Activated CD4-positive, alpha-beta T cell treated with anti-CD3 and anti-CD28 coated beads for 48 hours (primary cell): ENCODE measurements around the gene ANKRD55.
"Not testable (repeated sequence)": the region's sequence is repeated elsewhere in the genome, so short reads cannot be mapped to it uniquely, and the experiment has no call there.

Source experiments
- DNase-seq: peaks from one replicate; pipeline ENCODE4 v3.0.0-alpha.2; 2020

ANKRD55 gene

DNA sequence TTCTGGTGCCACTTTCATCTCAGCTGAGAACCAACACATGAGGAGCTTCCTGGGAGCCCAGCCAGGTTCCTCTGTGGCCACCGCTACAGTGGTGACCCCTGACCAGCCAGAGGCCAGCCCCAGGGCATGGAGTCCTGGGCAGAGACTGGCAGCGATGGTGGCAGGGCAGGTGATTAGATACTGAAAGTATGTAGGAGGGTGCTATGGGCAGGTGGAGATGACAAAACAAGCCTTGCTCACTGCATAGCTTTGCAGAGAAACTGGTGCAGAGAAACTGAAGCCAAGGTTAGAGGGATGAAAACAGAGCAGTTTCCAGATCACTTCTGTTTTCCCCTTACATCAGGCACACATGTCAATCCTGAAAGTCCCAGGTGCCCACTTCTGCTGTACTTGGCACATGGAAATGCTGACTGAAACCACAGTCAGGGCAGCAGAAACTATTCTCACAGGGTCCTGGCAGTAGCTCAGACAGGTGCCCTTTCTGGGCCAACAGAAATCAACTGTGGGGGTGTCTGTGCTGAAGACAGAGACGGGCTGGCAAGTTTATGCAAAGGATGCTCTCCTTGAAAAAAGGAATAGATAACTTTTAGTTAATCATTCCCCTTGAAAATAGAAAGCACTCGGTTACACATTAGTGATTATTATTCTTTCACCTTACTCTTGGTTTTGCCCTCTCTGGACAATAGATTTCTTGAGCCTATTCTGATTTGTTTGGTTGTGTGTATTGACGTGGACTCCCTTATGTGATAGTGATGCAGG, 90.3 kb downstream of the ANKRD55 start:
- DNase-seq, result no peak

DNA sequence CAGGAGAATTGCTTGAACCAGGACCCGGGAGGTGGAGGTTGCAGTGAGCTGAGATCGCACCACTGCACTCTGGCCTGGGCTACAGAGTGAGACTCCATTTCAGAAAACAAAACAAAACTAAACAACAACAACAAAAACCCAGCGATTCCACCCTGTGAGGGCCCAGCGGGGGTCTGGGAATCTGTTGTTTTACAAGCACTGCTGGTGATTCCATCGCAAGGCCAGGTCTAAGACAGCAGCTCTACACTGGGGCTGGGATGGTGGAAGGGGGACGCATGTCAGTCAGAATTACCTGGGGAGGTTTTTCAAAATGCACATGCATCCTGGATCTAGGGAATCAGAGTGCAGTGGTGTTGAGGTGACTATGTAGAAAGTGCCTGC, 90.9 kb downstream of the ANKRD55 start:
- no peak for DNase-seq

DNA sequence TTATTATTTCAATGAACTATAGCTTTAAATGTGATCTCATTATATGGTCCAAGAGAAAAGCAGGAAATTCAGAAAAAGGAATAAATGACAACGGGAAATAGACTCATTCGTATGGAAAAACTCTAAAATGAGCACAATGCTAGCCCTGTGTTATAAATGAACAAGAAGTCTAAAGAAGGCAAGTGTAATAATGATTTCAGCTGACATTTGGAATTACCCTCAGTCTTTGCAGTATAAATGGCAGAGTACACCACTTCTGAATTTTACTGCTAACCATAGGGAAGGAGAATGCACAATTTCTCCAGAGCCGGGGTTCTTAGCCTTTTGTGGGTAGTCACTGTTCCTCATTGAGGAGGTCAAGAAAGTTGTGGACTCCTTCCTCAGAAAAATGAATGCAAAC, 93.1 kb downstream of the ANKRD55 start:
- DNase-seq, result no peak

DNA sequence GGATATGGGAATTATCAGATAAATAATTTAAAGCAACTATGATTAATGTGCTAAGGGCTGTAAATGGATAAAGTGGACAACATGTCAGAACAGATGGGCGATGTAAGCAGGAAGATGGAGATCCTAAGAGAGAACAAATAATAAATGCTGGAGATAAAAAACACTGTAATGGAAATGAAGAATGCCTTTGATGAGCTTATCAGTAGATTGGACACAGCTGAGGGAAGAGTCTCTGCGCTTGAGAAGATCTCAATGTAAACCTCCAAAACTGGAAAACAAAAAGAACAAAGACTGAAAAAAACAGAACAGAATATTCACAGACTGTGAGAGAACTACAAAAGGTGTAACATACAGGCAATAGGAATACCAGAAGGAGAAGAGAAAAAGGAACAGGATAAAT, 102.5 kb downstream of the ANKRD55 start:
- DNase-seq, result no peak

DNA sequence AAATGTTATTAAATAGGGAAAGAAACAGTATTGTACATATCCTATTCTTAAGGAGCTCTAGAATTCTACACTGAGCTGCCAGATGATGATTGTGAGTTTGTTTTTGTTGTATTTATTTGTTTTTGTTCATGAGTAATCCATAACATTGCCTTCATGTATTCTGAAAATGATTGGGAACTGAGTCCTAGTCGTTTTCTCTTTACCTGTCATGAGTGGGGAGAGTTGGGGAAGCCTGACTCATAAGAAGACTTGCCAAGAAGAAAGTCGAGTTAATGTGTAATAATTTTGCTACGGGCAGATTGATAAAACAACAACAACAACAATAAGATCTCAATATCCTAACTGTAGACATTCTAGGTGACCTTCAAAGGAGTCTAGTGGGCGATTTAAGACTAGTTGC, 103.8 kb downstream of the ANKRD55 start:
- no peak for DNase-seq

DNA sequence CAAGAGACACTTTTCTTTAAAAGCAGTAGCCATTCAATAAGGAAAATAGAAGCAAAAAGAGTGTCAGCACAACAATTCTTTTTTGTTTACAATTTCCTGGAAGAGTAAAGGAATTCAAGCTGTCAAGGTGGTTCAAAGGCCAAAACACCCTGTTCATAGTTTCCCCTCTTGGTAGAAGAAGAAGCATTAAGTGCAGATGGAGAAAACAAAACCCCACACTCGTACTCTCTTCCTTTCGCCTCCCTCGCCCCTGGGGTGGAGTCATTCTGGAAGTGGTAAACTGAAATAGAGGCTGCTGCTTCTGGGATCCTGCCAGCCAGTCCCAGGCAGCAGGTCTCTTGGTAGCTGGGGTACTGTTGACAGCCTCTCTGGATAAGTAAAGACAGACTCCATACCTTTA, 105.0 kb downstream of the ANKRD55 start:
- peak; percentile 58 for DNase-seq

DNA sequence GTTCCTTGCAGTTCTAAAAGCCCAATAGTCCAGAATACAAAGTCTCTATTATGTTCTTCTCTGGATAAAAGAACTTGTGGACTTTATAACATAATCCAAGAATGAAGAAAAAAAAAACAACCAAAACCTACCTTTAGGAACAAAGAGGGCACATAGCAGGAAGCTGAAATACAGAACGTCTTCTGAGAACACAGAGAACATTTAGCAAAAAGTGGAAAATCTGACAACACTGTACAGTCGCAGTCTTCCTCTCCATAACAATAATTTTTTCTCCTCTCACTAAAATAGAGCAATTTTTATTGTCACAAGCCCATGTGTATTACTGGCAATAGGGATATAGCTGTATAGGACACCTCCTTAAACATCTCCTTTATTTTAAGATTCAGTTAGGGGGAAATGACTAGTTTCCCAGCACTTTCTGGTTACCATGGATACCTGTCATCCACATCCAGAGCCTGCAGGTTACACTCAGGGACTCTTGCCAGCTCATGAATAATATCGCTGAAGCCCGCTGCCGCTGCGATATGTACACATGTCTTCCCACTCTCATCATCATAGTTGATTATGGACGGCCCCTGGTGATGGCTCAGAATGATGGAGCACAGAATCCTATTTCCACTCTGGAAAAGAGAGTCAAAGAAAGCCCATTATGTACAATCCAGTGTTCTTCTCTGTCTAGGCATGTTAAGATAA, 106.5 kb downstream of the ANKRD55 start:
- peak; percentile 49 for DNase-seq

DNA sequence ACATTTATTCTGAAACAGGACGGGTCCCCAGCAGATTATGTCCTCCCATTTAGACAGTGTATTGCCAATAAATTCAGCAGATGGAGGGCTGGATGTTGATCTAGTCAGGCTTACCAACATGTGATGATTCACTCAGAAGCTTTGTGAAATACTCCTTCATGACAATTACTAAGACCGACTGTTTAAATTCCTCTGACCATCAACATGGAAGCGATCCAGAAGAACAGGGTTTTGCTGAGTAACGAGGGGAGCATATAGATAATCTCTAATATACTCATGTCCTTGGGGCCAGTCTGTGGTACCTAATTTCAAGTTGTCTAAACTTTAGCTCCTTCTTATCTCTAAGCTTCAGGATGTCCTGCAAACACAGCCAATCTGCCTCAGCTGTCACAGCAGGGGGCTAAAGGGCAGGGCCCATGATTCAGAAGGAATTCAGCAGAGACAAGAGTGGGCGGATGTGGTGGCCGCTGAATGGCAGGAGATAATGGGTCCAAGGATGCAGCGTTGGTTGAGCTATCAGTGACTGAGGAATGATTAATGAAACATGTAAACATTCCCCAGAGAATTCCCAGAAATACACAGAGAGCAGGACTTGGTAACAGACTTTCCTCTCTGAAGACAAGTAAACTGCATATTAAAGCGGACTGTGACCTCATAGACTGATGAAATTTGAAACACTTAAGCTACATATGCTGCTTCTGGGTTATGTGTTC, 109.4 kb downstream of the ANKRD55 start:
- no peak for DNase-seq

DNA sequence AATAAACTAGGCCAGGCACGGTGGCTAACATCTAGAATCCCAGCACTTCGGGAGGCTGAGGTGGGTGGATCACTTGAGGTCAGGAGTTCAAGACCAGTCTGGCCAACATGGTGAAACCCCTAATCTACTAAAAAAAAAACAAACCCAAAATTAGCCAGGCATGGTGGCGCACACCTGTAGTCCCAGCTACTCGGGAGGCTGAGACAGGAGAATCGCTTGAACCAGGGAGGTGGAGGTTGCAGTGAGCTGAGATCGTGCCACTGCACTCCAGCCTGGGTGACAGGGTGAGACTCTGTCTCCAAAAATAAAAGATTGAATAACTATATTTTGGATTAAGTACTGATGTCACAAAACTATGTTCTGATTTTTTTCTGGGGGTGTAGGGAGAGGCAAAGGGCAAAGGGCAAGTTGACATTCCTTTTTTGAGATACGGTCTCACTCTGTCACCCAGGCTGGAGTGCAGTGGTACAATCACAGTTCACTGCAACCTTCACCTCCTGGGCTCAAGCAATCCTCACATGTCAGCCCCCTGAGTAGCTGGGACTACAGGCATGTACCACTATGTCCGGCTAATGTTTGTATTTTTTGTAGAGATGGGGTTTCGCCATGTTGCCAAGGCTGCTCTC, 110.7 kb downstream of the ANKRD55 start:
- not testable (repeated sequence) for DNase-seq

DNA sequence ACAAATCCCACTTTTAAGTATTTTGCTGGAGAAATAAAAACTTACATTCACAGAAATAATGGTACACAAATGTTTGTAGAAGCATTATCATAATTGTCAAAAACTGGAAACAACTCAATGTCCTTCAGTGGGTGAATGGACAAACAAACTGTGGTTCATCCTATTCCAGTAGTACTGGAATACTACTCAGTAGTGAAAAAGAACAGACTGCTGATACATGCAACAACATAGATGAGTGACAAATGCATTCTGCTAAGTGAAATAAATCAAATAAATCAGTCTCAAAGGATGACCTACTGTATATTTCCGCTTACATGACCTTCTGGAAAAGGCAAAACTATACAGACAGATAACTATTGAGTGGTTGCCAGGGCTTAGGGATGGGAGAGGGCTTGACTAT, 114.1 kb downstream of the ANKRD55 start:
- DNase-seq, result no peak

DNA sequence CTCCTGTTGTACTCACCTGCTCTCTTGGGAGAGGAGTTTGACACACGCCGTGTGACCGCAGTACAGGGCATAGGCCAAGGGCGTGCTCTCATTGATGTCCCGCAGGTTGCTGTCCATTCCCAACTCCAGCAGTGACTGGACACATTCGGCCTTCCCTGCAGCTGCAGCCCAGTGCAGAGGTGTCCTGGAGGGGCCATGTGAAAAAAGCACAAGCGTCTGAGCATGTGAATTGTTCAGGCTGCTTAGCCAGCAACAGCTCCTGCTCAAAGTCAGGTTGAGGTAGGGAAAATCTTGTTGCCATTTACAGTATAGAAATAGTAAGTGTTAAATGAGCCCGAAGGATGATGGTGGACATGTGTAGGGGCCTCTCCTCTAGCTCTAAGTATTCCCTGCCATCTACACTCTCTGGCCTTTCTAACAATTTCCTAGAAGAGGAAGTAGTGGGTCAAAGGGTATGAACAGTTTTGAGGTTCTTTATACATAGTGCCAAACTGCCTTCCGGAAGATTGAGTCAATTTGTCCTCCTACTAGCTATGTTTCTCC, 116.5 kb downstream of the ANKRD55 start:
- no peak for DNase-seq

DNA sequence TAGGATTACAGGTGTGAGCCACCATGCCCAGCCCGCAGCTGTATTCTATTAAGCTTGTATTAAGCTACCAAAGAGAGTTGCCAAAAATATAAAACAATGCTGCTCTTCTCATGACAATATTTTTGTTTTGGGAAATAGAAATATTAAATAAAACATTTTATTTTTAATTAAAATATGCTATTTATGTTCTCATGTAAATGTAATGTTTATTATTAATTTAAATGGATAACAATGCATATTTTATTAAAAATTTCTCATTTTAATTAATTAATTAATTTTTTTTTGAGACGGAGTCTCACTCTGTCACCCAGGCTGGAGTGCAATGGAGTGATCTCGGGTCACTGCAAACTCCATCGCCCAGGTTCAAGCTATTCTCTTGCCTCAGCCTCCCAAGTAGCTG, 117.5 kb downstream of the ANKRD55 start:
- no peak for DNase-seq

DNA sequence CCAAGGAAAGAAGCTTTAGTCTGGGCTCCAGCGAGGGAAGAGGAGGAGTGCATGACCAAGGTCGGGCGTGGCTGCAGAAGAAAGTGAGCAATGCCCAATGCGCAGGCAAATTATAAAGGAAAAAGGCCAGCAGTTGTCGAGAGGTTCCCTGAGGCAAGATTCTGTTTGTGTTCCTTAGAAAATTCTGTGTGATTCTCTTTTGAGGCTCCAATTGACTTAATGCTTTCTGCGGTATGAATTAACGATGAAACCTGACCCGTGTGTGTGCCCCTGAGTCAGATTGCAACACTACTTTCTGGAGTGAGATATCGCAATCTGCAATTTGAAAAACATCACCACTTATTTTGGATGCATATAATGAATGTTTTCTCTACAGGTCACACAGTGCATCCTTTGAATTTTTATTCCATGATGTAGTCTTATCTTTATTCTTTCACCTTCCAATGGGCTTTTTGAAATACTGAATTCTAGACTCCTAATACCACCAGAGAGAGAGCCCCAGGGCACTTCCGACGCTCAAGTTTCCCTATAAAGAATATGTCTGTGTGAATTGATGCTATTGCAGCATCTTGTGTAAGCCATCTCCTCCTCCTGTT, 120.5 kb downstream of the ANKRD55 start:
- no peak for DNase-seq

DNA sequence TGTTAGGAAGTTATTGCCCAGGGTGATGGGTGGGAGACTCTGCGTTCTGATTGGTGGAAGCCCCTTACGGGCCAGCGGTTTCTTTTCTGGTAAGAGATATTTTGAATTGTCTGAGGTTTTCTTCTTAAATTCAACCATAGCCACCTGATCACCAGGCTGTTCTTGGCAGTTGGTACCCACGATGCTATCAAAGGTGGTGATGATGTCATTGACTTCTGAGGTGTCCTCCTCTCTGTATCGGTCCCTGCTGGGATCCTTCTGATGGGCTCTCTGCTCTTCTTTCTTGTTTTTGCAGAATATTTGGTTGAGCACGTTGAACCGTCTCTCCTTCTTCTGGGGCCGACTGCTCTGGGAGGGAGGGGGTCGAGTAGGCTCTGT, 121.7 kb downstream of the ANKRD55 start:
- DNase-seq, result no peak

DNA sequence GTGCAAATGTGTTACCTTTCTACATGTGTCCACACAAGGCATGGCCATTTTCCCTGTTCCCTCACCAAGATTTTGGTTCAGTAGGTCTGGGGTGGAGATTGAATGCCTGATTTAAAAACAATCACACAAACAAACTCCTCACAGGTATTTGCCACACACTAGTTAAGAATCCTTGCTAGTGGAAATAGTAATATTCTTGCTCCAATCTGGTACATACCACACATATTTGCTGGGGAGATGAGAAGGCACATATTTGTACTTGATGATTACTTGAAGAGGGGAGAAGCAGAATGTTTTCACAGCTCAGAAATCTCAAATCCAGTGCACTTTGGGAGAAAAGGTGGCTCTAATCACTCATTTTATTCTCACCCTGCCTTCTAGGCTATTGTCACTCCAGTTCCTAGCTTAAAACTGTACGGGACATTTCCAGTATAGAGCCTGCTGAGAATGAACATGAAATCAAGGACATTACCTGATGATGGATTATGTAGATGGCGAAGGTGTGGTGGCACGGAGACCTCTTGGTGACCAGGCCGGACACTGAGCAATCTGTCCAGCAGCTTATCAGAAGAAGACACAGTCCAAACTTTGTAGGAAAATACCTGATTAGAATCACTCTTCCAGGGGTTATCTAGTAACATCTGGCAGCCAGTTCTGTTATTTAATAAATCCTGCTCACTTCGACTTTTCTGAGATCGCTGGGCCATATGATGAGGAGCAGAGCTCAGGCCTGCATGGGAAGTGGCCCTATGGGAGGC, 122.3 kb downstream of the ANKRD55 start:
- DNase-seq, result no peak

DNA sequence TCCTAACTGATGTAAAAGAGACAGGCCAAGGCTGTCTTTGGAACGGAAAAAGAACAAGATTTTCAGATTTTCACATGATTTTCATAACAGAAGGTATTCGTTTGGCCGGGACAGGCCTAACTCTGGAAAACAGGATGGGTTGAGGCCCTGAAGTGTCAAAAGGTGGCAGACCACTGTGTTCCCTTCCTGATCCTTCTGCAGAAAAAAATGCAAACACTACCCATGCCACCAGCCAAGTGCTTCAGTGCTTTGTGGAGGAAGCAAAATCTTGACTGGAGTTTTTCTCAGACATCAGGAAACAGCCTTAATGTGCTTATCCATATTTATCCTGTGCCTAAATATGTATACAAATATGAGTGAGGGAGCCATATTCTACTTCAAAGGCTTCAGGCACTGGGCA, 124.9 kb downstream of the ANKRD55 start:
- no peak for DNase-seq

DNA sequence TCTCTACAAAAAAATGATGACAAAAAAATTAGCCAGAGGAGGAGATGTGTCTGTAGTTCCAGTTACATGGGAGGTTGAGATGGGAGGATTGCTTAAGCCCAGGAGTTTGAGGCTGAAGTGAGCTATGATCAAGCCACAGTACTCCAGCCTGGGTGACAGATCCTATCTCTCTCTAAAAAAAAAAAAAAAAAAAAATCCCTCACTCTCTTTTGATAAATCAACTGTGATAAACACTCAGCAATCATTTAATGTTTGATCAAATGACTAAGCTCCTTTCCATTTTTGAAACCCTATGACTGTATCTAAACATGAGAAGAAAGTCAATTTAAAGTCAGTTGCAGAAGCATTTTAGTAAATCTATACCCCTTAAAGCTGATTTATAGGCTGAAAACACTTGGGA, 126.3 kb downstream of the ANKRD55 start:
- DNase-seq, result no peak

DNA sequence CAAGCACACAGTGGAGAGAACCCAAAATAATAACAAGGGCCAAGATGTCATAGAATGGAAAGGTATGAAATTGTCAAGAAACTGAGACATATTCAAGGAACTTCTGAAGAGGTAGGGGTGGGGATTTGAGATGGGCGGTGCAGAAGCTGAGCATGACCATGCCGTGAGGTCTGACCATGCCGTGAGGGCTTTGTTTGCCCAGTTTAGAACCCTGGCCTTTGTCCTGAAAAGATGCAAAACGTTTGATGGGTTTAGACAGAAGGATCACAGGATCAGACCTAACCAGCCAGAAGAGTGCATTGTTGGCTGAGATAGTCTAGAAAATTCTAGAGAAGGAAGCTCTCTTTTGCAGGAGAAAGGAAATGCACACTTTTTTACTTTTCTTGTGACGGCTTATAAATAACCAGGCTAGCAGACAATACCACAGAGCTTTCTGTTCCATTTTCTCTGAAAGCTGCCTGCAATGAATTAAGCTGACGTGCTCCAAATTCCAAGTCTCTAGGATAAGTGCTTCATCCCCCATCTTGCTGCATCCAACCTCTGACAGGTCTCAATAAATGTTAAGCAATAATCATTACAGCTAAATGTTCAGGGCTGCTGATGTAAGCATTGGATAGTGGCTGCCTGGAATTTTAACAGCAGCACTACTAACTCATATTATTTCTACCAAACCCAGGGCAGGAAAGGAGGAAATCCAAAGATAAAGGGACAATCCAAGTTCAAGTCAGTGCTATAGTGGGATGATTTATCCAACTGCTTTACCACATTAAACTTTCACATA, 127.4 kb downstream of the ANKRD55 start:
- DNase-seq, result no peak

DNA sequence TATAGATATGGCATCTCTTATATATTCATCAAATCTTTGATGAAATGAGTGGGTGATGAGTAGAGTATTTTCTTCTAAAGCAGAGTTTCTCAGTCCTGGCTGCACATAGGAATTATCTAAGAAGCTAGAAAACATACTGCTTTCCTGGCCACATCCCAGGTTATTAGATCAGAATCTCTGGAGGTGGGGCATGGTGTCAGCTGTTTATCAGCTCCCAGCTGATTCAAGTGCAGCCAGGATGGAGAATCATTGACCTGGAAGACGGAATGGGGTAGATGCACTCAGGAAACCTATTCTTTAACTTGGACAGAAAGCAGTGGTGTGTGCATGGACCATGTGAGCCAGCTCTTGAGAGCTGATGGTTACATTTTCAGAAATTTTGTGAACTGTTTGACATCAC, 130.2 kb downstream of the ANKRD55 start:
- no peak for DNase-seq

DNA sequence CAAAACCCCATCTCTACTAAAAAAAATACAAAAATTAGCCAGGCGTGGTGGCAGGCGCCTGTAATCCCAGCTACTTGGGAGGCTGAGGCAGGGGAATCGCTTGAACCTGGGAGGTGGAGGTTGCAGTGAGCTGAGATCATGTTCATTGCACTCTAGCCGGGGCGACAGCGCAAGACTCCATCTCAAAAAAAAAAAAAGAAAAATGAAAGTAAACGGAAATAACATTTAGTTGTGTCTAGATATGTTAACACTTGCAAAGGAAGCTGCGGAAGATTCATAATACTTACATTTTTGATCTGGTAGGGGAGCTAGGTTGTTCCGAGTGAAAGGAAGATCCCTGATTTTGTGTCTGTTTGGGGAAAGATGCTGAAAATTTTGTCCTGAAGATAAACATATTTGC, 130.9 kb downstream of the ANKRD55 start:
- not testable (repeated sequence) for DNase-seq

DNA sequence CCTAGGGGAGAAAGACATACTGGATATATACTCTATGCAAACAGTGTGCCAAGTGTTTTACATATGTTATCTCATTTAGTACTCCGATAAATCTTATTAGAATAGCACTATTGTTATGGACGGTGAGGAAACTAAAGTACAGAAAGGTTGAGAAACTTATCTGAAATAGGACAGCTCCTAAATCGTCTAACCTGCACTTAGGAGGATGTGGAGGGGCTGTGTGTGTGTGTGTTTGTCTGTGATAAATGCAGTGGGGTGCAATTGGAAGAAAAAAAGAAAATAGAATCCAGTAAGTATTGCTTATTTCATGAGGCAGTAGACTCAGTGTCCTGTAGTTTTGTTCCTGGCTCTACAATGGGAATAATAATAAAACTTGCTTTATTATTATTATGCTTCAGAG, 131.9 kb downstream of the ANKRD55 start:
- DNase-seq, result no peak
